GM18520 (cell line): ENCODE data around the gene COQ8A.
"Not testable (repeated sequence)": the region's sequence is repeated elsewhere in the genome, so short reads cannot be mapped to it uniquely, and the experiment has no call there.

ENCODE experiments used
- ATAC-seq: cut with Tn5 transposase; IDR thresholded peaks from one replicate; pipeline ENCODE4 v1.9.1; 2021; ENCODE audit not compliant: unreplicated experiment

Gene COQ8A

GRCh38 chr1:226920446-226920894 is 19.6 kb upstream of the COQ8A start:
- no peak for ATAC-seq

GRCh38 chr1:226921504-226921903 is 18.6 kb upstream of the COQ8A start:
- no peak for ATAC-seq

GRCh38 chr1:226929260-226930111 is 10.6 kb upstream of the COQ8A start:
- ATAC-seq, result not testable (repeated sequence)

GRCh38 chr1:226934483-226935237 is 5.4 kb upstream of the COQ8A start:
- ATAC-seq, result no peak

- ATAC-seq, result no peak
These were observed 2.0 kb upstream of the COQ8A start for GRCh38 chr1:226937940-226938725.

GRCh38 chr1:226938903-226939437 is 1.1 kb upstream of the COQ8A start:
- ATAC-seq, result no peak

GRCh38 chr1:226939438-226940028 is 561 bp upstream of the COQ8A start:
- peak; percentile 13 for ATAC-seq

- ATAC-seq, result no peak
These were observed 643 bp downstream of the COQ8A start for GRCh38 chr1:226940806-226941067.

GRCh38 chr1:226942392-226942791 is 2.3 kb downstream of the COQ8A start:
- ATAC-seq, result no peak

GRCh38 chr1:226943156-226943555 is 3.1 kb downstream of the COQ8A start:
- ATAC-seq, result no peak

- no peak for ATAC-seq
These were observed 3.8 kb downstream of the COQ8A start for GRCh38 chr1:226943927-226944326.

GRCh38 chr1:226945106-226945857 is 5.2 kb downstream of the COQ8A start:
- ATAC-seq, result no peak

GRCh38 chr1:226945858-226946245 is 5.8 kb downstream of the COQ8A start:
- no peak for ATAC-seq

GRCh38 chr1:226946285-226946684 is 6.2 kb downstream of the COQ8A start:
- no peak for ATAC-seq

- no peak for ATAC-seq
These were observed 6.7 kb downstream of the COQ8A start for GRCh38 chr1:226946841-226947240.

GRCh38 chr1:226948051-226948450 is 8.0 kb downstream of the COQ8A start:
- ATAC-seq, result no peak

- no peak for ATAC-seq
These were observed 8.4 kb downstream of the COQ8A start for GRCh38 chr1:226948480-226948879.

- ATAC-seq, result no peak
These were observed 8.9 kb downstream of the COQ8A start for GRCh38 chr1:226948996-226949395.

- ATAC-seq, result no peak
These were observed 9.3 kb downstream of the COQ8A start for GRCh38 chr1:226949401-226949800.

- ATAC-seq, result no peak
These were observed 10.2 kb downstream of the COQ8A start for GRCh38 chr1:226950316-226950715.
